Karpas-422 (cell line): ENCODE results near the gene SLC25A41. TPM values are rescaled to one million over a fixed set of nuclear protein-coding genes. Genes with fewer than 3 reads are reported as not detected.
A peak's percentile ranks its signal among the peaks of the same experiment; 100 is the strongest.
"Not testable (repeated sequence)": the region's sequence is repeated elsewhere in the genome, so short reads cannot be mapped to it uniquely, and the experiment has no call there.

Experiments
- DNase-seq: peaks from one replicate; pipeline ENCODE4 v3.0.0-alpha.2; 2015
- H2AFZ ChIP-seq: fragments of 200-600 bp; sonication (generic); 2 replicates; pipeline ENCODE4 v1.6.1; 2014; ENCODE audit warnings: antibody characterized with exemption, low read length, mixed read lengths
- H3K27ac ChIP-seq: fragments of 200-600 bp; sonication (generic); 2 replicates; pipeline ENCODE4 v1.5.1; 2014; ENCODE audit warnings: mild to moderate bottlenecking, low read length, moderate library complexity
- H3K27me3 ChIP-seq: fragments of 200-600 bp; sonication (generic); 2 replicates; pipeline ENCODE4 v1.6.1; 2014; ENCODE audit warnings: low read length, mixed read lengths
- H3K36me3 ChIP-seq: fragments of 200-600 bp; sonication (generic); 2 replicates; pipeline ENCODE4 v1.6.1; 2014; ENCODE audit warnings: low read length, mixed read lengths; ENCODE audit not compliant: insufficient read depth
- H3K4me1 ChIP-seq: fragments of 200-600 bp; sonication (generic); 2 replicates; pipeline ENCODE4 v1.6.1; 2014; ENCODE audit warnings: mild to moderate bottlenecking, low read length, mixed read lengths
- H3K4me2 ChIP-seq: fragments of 200-600 bp; sonication (generic); 2 replicates; pipeline ENCODE4 v1.6.1; 2014; ENCODE audit warnings: low read length, low read depth, mild to moderate bottlenecking; ENCODE audit not compliant: poor library complexity, severe bottlenecking
- H3K4me3 ChIP-seq: fragments of 200-600 bp; sonication (generic); 2 replicates; pipeline ENCODE4 v1.5.1; 2014; ENCODE audit warnings: mild to moderate bottlenecking, antibody characterized with exemption, low read length, mixed read lengths
- H3K79me2 ChIP-seq: fragments of 200-600 bp; sonication (generic); 2 replicates; pipeline ENCODE4 v1.6.1; 2014; ENCODE audit warnings: mild to moderate bottlenecking, low read length, mixed read lengths
- H3K9ac ChIP-seq: fragments of 200-600 bp; sonication (generic); 2 replicates; pipeline ENCODE4 v1.6.0; 2014; ENCODE audit warnings: low read length
- H3K9me2 ChIP-seq: fragments of 200-600 bp; sonication (generic), shearing (Covaris generic); replicated peaks from 2 replicates; pipeline ENCODE4 v1.6.0; 2014; ENCODE audit warnings: mild to moderate bottlenecking, low read length, moderate library complexity; ENCODE audit not compliant: insufficient read depth
- H3K9me3 ChIP-seq: fragments of 300-700, 200-600 bp; sonication (generic); 2 replicates; pipeline ENCODE4 v1.6.1; 2014; ENCODE audit warnings: low read length, mixed read lengths
- H4K20me1 ChIP-seq: fragments of 200-600 bp; sonication (generic); 2 replicates; pipeline ENCODE4 v1.6.1; 2014; ENCODE audit warnings: mild to moderate bottlenecking, antibody characterized with exemption, low read length, low read depth; ENCODE audit not compliant: insufficient read depth
- total RNA-seq: library from RNA; depleted of rRNA; stranded (reverse); fragments of >200 nt; shearing (Covaris generic); gene quantifications from 2 replicates; pipeline ENCODE4 v1.2.3, GENCODE V29; 2014; ENCODE audit warnings: low replicate concordance

The SLC25A41 gene
- total RNA-seq, 1 experiment from 2014 or later, result 1.4 TPM

DNA sequence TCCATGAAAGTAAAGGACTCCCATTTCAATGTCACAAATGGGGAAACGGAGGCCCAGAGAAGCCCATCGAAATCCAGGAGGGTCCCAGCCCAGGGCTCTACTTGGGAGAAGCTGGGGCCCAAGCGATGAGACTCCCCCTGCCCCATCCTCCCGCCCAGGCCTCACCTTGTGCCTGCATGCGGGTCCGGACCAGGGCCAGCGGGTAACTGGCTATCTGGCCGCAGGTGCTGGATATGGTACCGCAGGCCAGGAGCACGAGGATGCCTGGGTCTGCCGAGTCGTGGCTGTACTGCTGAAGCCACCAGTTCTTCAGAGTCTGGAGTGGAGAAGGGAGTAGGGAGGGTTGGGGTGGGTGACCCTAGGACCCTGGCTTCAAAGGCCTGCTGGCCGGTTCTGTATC, 10.4 kb upstream of the SLC25A41 start:
- H3K27me3 ChIP-seq, result no peaks in the 10 kb centered on the region
- H3K4me1 ChIP-seq, result no peaks in the 10 kb centered on the region
- no peaks in the 10 kb centered on the region for H3K79me2 ChIP-seq
- DNase-seq, result no peak
- H3K9ac ChIP-seq, result no peak overlapping the region
- H3K27ac ChIP-seq, result no peak overlapping the region
- H4K20me1 ChIP-seq, result no peaks in the 10 kb centered on the region
- H2AFZ ChIP-seq, result no peak overlapping the region
- H3K4me2 ChIP-seq, result no peak overlapping the region
- no peaks in the 10 kb centered on the region for H3K36me3 ChIP-seq
- H3K9me2 ChIP-seq, result no peaks in the 10 kb centered on the region
- H3K4me3 ChIP-seq, result no peak overlapping the region
- H3K9me3 ChIP-seq, result no peaks in the 10 kb centered on the region

- H2AFZ ChIP-seq, result no peak overlapping the region
- H3K27me3 ChIP-seq, result no peaks in the 10 kb centered on the region
- H3K36me3 ChIP-seq, result no peaks in the 10 kb centered on the region
- no peak for DNase-seq
- H3K4me3 ChIP-seq, result no peak overlapping the region
- H3K79me2 ChIP-seq, result no peaks in the 10 kb centered on the region
- no peaks in the 10 kb centered on the region for H3K9me3 ChIP-seq
- no peak overlapping the region for H3K9ac ChIP-seq
- no peaks in the 10 kb centered on the region for H3K4me1 ChIP-seq
- no peak overlapping the region for H3K4me2 ChIP-seq
- no peaks in the 10 kb centered on the region for H4K20me1 ChIP-seq
- H3K27ac ChIP-seq, result no peak overlapping the region
- no peaks in the 10 kb centered on the region for H3K9me2 ChIP-seq
Observed at GRCh38 chr19:6442087-6442688, 8.6 kb upstream of the SLC25A41 start.

DNA sequence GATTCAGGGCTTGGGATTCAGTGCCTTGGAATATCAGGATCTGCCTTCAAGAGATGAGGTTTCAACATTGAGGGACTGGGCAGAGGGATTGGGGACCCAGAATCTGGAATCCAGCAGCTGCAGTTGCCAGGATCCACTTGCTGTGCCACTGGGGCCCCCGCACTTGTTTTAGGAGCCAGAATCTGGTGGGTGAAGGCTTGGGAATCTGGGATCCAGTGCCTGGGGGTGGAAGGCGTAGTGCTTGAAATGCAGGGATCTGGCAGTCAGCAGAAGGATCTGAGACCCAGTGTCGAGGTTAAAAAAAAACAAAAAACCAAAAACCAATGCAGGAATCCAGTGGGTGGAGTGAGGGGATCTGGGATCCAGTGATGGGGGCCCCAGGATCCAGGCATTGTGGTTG, 7.3 kb upstream of the SLC25A41 start:
- H3K27ac ChIP-seq, result no peak overlapping the region
- no peak overlapping the region for H2AFZ ChIP-seq
- no peak overlapping the region for H3K4me3 ChIP-seq

GRCh38 chr19:6439743-6440142, 6.2 kb upstream of the SLC25A41 start:
- no peaks in the 10 kb centered on the region for H3K27me3 ChIP-seq
- no peak overlapping the region for H3K4me3 ChIP-seq
- no peak overlapping the region for H3K27ac ChIP-seq
- no peaks in the 10 kb centered on the region for H3K4me1 ChIP-seq
- H4K20me1 ChIP-seq, result no peaks in the 10 kb centered on the region
- no peaks in the 10 kb centered on the region for H3K79me2 ChIP-seq
- no peaks in the 10 kb centered on the region for H3K9me2 ChIP-seq
- no peak overlapping the region for H3K4me2 ChIP-seq
- H3K9ac ChIP-seq, result no peak overlapping the region
- H3K36me3 ChIP-seq, result no peaks in the 10 kb centered on the region
- H3K9me3 ChIP-seq, result no peaks in the 10 kb centered on the region
- no peak for DNase-seq
- H2AFZ ChIP-seq, result no peak overlapping the region

More for the DNA sequence above, 7.3 kb upstream of the SLC25A41 start:
- Histone ChIP-seq H3K79me2 (no peaks in the 10 kb centered on the region), H3K27me3 (no peaks in the 10 kb centered on the region), H3K9ac (no peak overlapping the region), H3K9me3 (no peaks in the 10 kb centered on the region), H4K20me1 (no peaks in the 10 kb centered on the region), H3K9me2 (no peaks in the 10 kb centered on the region), H3K36me3 (no peaks in the 10 kb centered on the region), H3K4me2 (no peak overlapping the region), H3K4me1 (no peaks in the 10 kb centered on the region)
- DNase-seq, result no peak

DNA sequence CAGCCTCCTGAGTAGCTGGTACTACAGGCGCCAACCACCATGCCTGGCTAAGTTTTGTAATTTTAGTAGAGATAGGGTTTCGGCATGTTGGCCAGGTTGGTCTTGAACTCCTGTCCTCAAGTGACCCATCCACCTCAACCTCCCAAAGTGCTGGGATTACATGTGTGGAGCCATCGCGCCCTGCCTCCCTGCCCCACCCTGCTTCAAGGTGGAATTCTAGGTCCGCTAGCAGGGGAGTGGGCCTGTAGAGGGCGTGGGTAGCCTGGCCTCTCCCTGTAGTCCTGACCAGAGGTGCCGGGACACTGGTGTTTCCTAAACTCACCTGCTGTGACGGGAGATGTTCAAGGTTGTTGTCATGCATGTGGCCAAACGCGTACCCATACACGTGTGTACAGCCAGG, 398 bp downstream of the SLC25A41 start:
- H4K20me1 ChIP-seq, result no peaks in the 10 kb centered on the region
- H3K9me2 ChIP-seq, result no peaks in the 10 kb centered on the region
- no peak overlapping the region for H3K27ac ChIP-seq
- no peak overlapping the region for H2AFZ ChIP-seq
- no peaks in the 10 kb centered on the region for H3K4me1 ChIP-seq
- H3K4me3 ChIP-seq, result no peak overlapping the region
- H3K9me3 ChIP-seq, result no peaks in the 10 kb centered on the region
- no peaks in the 10 kb centered on the region for H3K79me2 ChIP-seq
- H3K4me2 ChIP-seq, result no peak overlapping the region
- H3K9ac ChIP-seq, result no peak overlapping the region
- H3K36me3 ChIP-seq, result no peaks in the 10 kb centered on the region
- no peaks in the 10 kb centered on the region for H3K27me3 ChIP-seq
- DNase-seq, result no peak

DNA sequence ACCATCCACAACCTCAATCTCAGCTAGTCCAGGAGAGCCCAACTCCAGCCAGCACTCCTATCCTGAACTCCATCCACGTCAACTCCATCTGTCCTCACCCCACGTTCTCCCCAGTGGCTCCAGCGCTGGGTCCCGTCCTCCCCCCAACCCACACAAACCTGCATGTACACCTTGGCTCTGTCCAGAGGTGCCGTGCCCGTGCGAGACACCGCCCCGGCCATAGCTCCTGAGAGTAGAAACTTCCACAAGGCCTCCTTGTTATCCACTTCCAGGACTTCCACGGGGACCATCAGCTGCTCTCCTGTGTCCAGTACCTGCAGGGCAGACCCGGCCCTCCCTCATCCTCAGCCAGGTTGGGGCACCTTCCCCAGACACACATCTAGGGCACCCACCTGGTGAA, 1.7 kb downstream of the SLC25A41 start:
- H3K79me2 ChIP-seq, result no peaks in the 10 kb centered on the region
- H2AFZ ChIP-seq, result no peak overlapping the region
- H3K27me3 ChIP-seq, result no peaks in the 10 kb centered on the region
- no peak overlapping the region for H3K4me3 ChIP-seq
- no peaks in the 10 kb centered on the region for H3K4me1 ChIP-seq
- no peaks in the 10 kb centered on the region for H3K36me3 ChIP-seq
- no peaks in the 10 kb centered on the region for H3K9me2 ChIP-seq
- no peak overlapping the region for H3K4me2 ChIP-seq
- no peaks in the 10 kb centered on the region for H4K20me1 ChIP-seq
- H3K9ac ChIP-seq, result no peak overlapping the region
- H3K27ac ChIP-seq, result no peak overlapping the region
- H3K9me3 ChIP-seq, result no peaks in the 10 kb centered on the region
- no peak for DNase-seq

- Histone ChIP-seq H3K4me1 (peaks cover 7% of the 10 kb centered on the region), H3K4me3 (no peak overlapping the region), H3K4me2 (no peak overlapping the region), H3K9me2 (no peaks in the 10 kb centered on the region), H3K9me3 (no peaks in the 10 kb centered on the region), H4K20me1 (no peaks in the 10 kb centered on the region), H3K79me2 (no peaks in the 10 kb centered on the region), H3K27ac (no peak overlapping the region), H3K36me3 (no peaks in the 10 kb centered on the region), H3K9ac (no peak overlapping the region), H3K27me3 (no peaks in the 10 kb centered on the region), H2AFZ (peak overlapping the region; percentile 53; the same call in 1 of the 2 replicates)
- DNase-seq, result peak; percentile 67
Observed at GRCh38 chr19:6429419-6430221, 3.9 kb downstream of the SLC25A41 start.

DNA sequence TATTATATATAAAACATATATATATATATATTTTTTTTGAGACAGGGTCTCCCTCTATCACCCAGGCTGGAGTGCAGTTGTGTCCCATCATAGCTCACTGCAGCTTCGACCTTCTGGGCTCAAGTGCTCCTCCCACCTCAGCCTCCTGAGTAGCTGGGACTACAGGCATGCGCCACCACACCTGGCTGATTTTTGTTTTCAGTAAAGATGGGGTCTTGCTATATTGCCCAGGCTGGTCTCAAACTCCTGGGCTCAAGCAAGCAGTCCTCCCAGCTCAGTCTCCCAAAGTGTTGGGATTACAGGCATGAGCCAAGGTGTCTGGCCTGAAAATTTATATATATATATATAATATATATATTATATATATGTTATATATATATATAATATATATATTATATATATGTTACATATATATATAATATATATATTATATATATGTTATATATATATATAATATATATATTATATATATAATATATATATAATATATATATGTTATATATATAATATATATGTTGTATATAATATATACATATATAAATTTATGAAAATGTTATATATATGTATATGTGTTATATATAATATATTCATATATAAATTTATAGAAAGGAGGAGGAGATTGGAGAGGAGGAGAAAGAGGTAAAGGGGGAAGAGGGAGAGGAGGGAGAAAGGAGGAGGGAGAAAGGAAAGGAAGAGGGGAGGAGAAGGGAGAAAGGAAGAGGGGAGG, 4.7 kb downstream of the SLC25A41 start:
- H2AFZ ChIP-seq, H3K4me2 ChIP-seq, H3K9ac ChIP-seq: not testable (repeated sequence)

More for the DNA sequence above, 4.7 kb downstream of the SLC25A41 start:
- H3K9me3 ChIP-seq, H3K79me2 ChIP-seq, H3K27me3 ChIP-seq, H3K27ac ChIP-seq, H3K4me3 ChIP-seq, H3K36me3 ChIP-seq, H3K9me2 ChIP-seq, H4K20me1 ChIP-seq, H3K4me1 ChIP-seq, DNase-seq: not testable (repeated sequence)
